ENCODE results near the gene DDX1.

The DDX1 gene

GRCh38 chr2:15601681-15602080 lies 10.0 kb downstream of the DDX1 start:
- DNase-seq (ENCODE audit: low read depth), result no peak
- H3K4me3 ChIP-seq (ENCODE audit: low read depth, low read length), result no peak overlapping the region
- no peak for TF ChIP-seq CTCF (IDR thresholded peaks at IDR 0.05; ENCODE audit: low read depth, low read length)
- no peak for TF ChIP-seq MYC (IDR thresholded peaks at IDR 0.05; ENCODE audit: low read depth, low read length)
- no peak for TF ChIP-seq POLR2A (IDR thresholded peaks at IDR 0.05; ENCODE audit: extremely low read depth, insufficient read length)
- TF ChIP-seq, protein P1, sequence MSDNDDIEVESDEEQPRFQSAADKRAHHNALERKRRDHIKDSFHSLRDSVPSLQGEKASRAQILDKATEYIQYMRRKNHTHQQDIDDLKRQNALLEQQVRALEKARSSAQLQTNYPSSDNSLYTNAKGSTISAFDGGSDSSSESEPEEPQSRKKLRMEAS (IDR thresholded peaks at IDR 0.05; ENCODE audit: low read depth, low read length), result no peak

GRCh38 chr2:15602393-15602792 lies 10.7 kb downstream of the DDX1 start:
- DNase-seq (ENCODE audit: low read depth), result no peak
- TF ChIP-seq, protein P1 (IDR thresholded peaks at IDR 0.05; ENCODE audit: low read depth, low read length), result no peak
- TF ChIP-seq CTCF (IDR thresholded peaks at IDR 0.05; ENCODE audit: low read depth, low read length) (no peak), MYC (IDR thresholded peaks at IDR 0.05; ENCODE audit: low read depth, low read length) (no peak), POLR2A (IDR thresholded peaks at IDR 0.05; ENCODE audit: extremely low read depth, insufficient read length) (no peak)
- no peak overlapping the region for H3K4me3 ChIP-seq (ENCODE audit: low read depth, low read length)

GRCh38 chr2:15603044-15603765 lies 11.5 kb downstream of the DDX1 start:
- TF ChIP-seq, protein P1 (IDR thresholded peaks at IDR 0.05; ENCODE audit: low read depth, low read length), result no peak
- TF ChIP-seq CTCF (IDR thresholded peaks at IDR 0.05; ENCODE audit: low read depth, low read length), result no peak
- TF ChIP-seq MYC (IDR thresholded peaks at IDR 0.05; ENCODE audit: low read depth, low read length), result no peak
- no peak for TF ChIP-seq POLR2A (IDR thresholded peaks at IDR 0.05; ENCODE audit: extremely low read depth, insufficient read length)
- DNase-seq (ENCODE audit: low read depth), result no peak
- H3K4me3 ChIP-seq (ENCODE audit: low read depth, low read length), result no peak overlapping the region

DNA sequence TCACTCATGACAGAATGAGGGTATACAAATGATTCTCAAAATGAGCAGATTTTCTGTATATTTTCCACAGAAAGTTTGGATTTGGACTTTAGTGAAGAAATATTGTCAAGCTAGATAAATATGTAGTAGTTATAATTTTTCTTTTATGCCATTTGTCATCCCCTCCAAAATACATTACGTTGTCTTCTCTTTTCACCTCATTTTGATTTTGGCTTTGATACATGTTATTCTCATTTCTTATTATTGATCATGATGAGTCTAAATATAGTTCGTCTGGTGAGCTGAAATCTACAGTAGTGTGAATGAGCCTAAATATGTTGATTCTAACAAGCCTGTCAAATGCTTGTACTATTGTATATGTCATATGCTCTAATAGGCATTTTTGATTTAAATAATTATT lies 12.3 kb downstream of the DDX1 start:
- no peak for DNase-seq (ENCODE audit: low read depth)
- TF ChIP-seq, protein P1 (IDR thresholded peaks at IDR 0.05; ENCODE audit: low read depth, low read length), result no peak
- TF ChIP-seq MYC (IDR thresholded peaks at IDR 0.05; ENCODE audit: low read depth, low read length), result no peak
- TF ChIP-seq CTCF (IDR thresholded peaks at IDR 0.05; ENCODE audit: low read depth, low read length), result no peak
- no peak for TF ChIP-seq POLR2A (IDR thresholded peaks at IDR 0.05; ENCODE audit: extremely low read depth, insufficient read length)
- no peak overlapping the region for H3K4me3 ChIP-seq (ENCODE audit: low read depth, low read length)

DNA sequence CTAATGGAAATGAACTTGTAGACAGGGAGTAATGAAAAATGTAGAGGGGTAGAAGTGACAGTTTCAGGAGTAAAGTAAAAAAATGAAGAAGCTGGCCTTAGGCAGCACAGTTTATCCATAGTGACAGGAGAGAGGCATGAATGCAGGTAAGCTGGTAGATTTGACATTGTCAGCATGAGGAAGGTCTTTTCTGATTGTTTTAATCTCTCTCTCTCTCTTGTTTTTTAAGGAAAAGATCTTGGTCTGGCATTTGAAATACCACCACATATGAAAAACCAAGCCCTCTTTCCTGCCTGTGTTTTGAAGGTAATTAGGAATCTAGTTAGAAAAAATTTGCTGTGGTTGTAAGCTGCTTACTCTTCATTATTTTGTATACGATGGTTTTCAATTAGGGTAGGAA lies 14.1 kb downstream of the DDX1 start:
- no peak for DNase-seq (ENCODE audit: low read depth)
- TF ChIP-seq POLR2A (IDR thresholded peaks at IDR 0.05; ENCODE audit: extremely low read depth, insufficient read length) (no peak), MYC (IDR thresholded peaks at IDR 0.05; ENCODE audit: low read depth, low read length) (no peak), CTCF (IDR thresholded peaks at IDR 0.05; ENCODE audit: low read depth, low read length) (no peak)
- TF ChIP-seq, protein P1 (IDR thresholded peaks at IDR 0.05; ENCODE audit: low read depth, low read length), result no peak
- H3K4me3 ChIP-seq (ENCODE audit: low read depth, low read length), result no peak overlapping the region
